Stimulated activated CD8-positive, alpha-beta memory T cell treated with anti-CD3 and anti-CD28 coated beads, Interleukin-15, amount 100 ng/mL, for 1 hour (primary cell): ENCODE data around the gene PCDHA10.
"Not testable (repeated sequence)": the region's sequence is repeated elsewhere in the genome, so short reads cannot be mapped to it uniquely, and the experiment has no call there.

Source experiments
- DNase-seq: peaks from one replicate; pipeline ENCODE4 v3.0.0-alpha.2; 2020; ENCODE audit warnings: low read depth

PCDHA10 gene

GRCh38 chr5:140842798-140843733 lies 12.6 kb upstream of the PCDHA10 start:
- no peak for DNase-seq

GRCh38 chr5:140848139-140849102 lies 7.3 kb upstream of the PCDHA10 start, which contains the start of gene PCDHA9:
Gene PCDHA9 (plus strand): TSS chr5:140848382. CDS start chr5:140848496, 114 bp downstream.
- not testable (repeated sequence) for DNase-seq

- not testable (repeated sequence) for DNase-seq
Observed at GRCh38 chr5:140849831-140850634, 5.7 kb upstream of the PCDHA10 start.

- DNase-seq, result no peak
Observed at GRCh38 chr5:140857177-140857986, 1.7 kb downstream of the PCDHA10 start.

- no peak for DNase-seq
Observed at GRCh38 chr5:140857987-140858240, 2.2 kb downstream of the PCDHA10 start.

GRCh38 chr5:140862441-140863295 lies 7.0 kb downstream of the PCDHA10 start:
- no peak for DNase-seq

- no peak for DNase-seq
Observed at GRCh38 chr5:140868721-140869554, 13.2 kb downstream of the PCDHA10 start, which contains the start of gene PCDHA11. Gene PCDHA11 (plus strand): TSS chr5:140868957. CDS start chr5:140869104, 147 bp downstream.

GRCh38 chr5:140869555-140869886 lies 13.8 kb downstream of the PCDHA10 start:
- no peak for DNase-seq

- DNase-seq, result no peak
Observed at GRCh38 chr5:140870221-140871201, 14.8 kb downstream of the PCDHA10 start.

- DNase-seq, result no peak
Observed at GRCh38 chr5:140875085-140876065, 19.7 kb downstream of the PCDHA10 start, which contains the start of gene PCDHA12. Gene PCDHA12 (plus strand): TSS chr5:140875308. CDS start chr5:140875473, 165 bp downstream.

- DNase-seq, result not testable (repeated sequence)
Observed at GRCh38 chr5:140876541-140877261, 21.0 kb downstream of the PCDHA10 start.

- DNase-seq, result no peak
Observed at GRCh38 chr5:140877262-140877581, 21.5 kb downstream of the PCDHA10 start.

GRCh38 chr5:140881889-140882590 lies 26.3 kb downstream of the PCDHA10 start, which contains the start of gene PCDHA13:
Gene PCDHA13 (plus strand): TSS chr5:140882124. CDS start chr5:140882269, 145 bp downstream.
- DNase-seq, result no peak

- DNase-seq, result no peak
Observed at GRCh38 chr5:140882591-140882899, 26.8 kb downstream of the PCDHA10 start.

- DNase-seq, result no peak
Observed at GRCh38 chr5:140883373-140883772, 27.7 kb downstream of the PCDHA10 start.
